ENCODE measurements around the gene RNF144B.

The RNF144B gene

GRCh38 chr6:18468503-18468843 is 81.3 kb downstream of the RNF144B start:
- H3F3A ChIP-seq (ENCODE audit: control insufficient read depth, insufficient read depth) = peaks cover 76% of the 10 kb centered on the region
- no peaks in the 10 kb centered on the region for H3K9me3 ChIP-seq (ENCODE audit: control insufficient read depth, insufficient read depth, low read length)
- no peaks in the 10 kb centered on the region for H3K27me3 ChIP-seq (ENCODE audit: control insufficient read depth, low read length)
- no peaks in the 10 kb centered on the region for H3K9me2 ChIP-seq (replicated peaks; ENCODE audit: control insufficient read depth, low read length)
- H4K20me1 ChIP-seq (ENCODE audit: control insufficient read depth, insufficient read depth, low read depth, low read length) = peaks cover 13% of the 10 kb centered on the region; the same call in 1 of the 2 replicates
- H3K36me3 ChIP-seq (ENCODE audit: control insufficient read depth, low read length) = peaks cover 54% of the 10 kb centered on the region
- peaks cover 6% of the 10 kb centered on the region; the same call in 1 of the 2 replicates for H3K4me1 ChIP-seq (ENCODE audit: control insufficient read depth, low read length)
- H3K79me2 ChIP-seq (ENCODE audit: control insufficient read depth, low read length) = peaks cover 4% of the 10 kb centered on the region; the same call in 1 of the 2 replicates
- TF ChIP-seq CTCF (IDR thresholded peaks at IDR 0.05; ENCODE audit: low read depth, low read length, poor library complexity, severe bottlenecking) (no peak), EZH2phosphoT487 (IDR thresholded peaks at IDR 0.05; ENCODE audit: borderline replicate concordance, low read length) (no peak)
- no peak overlapping the region for H3K27ac ChIP-seq (ENCODE audit: low read depth, low read length)
- no peak overlapping the region for H3K4me2 ChIP-seq (ENCODE audit: low read length)
- no peak overlapping the region for H3K4me3 ChIP-seq (ENCODE audit: low read length)

DNA sequence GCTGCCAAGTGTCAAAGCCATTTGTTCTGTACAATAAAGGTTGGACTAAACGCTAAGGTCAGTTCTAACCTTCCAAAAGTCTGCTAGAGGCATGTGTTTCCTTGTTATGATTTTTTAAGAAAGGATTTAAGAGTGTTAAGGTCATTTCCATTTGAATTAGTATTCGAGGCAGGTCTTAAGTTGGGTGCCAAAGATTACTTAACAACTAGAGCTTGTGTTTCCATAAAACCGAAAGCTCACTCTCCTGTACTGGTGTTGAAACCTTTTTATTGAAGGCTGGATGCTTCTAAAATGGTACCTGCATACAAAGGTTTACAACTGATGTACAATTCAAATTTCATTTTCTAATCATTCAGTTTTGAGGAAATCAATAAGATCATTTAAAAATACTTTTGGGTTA is 82.4 kb downstream of the RNF144B start:
- H3K4me3 ChIP-seq (ENCODE audit: low read length) = no peak overlapping the region
- no peaks in the 10 kb centered on the region for H3K9me2 ChIP-seq (replicated peaks; ENCODE audit: control insufficient read depth, low read length)
- H3K36me3 ChIP-seq (ENCODE audit: control insufficient read depth, low read length) = peaks cover 43% of the 10 kb centered on the region
- peaks cover 71% of the 10 kb centered on the region for H3F3A ChIP-seq (ENCODE audit: control insufficient read depth, insufficient read depth)
- peaks cover 13% of the 10 kb centered on the region; the same call in 1 of the 2 replicates for H4K20me1 ChIP-seq (ENCODE audit: control insufficient read depth, insufficient read depth, low read depth, low read length)
- H3K4me2 ChIP-seq (ENCODE audit: low read length) = no peak overlapping the region
- H3K4me1 ChIP-seq (ENCODE audit: control insufficient read depth, low read length) = peaks cover 7% of the 10 kb centered on the region; the same call in 1 of the 2 replicates
- H3K9me3 ChIP-seq (ENCODE audit: control insufficient read depth, insufficient read depth, low read length) = no peaks in the 10 kb centered on the region
- no peaks in the 10 kb centered on the region for H3K27me3 ChIP-seq (ENCODE audit: control insufficient read depth, low read length)
- no peak overlapping the region for H3K27ac ChIP-seq (ENCODE audit: low read depth, low read length)
- TF ChIP-seq EZH2phosphoT487 (IDR thresholded peaks at IDR 0.05; ENCODE audit: borderline replicate concordance, low read length) (no peak), CTCF (IDR thresholded peaks at IDR 0.05; ENCODE audit: low read depth, low read length, poor library complexity, severe bottlenecking) (no peak)
- peaks cover 4% of the 10 kb centered on the region; the same call in 1 of the 2 replicates for H3K79me2 ChIP-seq (ENCODE audit: control insufficient read depth, low read length)

DNA sequence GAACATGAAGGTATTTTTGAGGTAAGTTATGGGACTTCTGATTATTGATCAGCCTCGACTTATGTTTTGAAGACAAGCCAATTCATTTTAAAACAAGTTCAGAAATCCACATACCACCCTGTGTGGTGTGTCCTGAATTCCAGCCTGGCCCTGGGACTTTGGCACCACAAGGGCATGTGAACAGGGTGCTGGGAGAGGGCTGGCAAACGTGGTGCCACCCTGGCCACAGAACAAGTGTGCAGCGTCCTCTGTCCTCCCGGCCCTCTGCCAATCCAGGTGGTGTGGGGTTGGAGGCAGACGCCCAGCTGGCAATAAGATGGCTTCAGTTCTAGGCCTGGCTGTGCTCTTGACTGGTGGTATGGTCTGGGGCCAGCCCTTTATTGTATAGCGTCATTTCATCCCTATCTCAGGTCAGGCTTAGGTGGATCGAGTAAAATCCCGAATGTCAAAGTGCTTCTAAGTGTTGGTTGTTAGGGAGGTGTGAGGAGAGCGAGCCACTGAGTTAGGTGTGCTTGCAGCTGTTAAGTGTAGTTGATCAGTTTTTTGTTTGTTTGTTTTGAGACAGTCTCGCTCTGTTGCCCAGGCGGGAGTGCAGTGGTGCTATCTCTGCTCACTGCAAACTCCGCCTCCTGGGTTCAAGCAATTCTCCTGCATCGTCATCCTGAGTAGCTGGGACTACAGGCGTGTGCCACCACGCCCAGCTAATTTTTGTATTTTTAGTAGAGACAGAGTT is 84.2 kb downstream of the RNF144B start:
- TF ChIP-seq CTCF (IDR thresholded peaks at IDR 0.05; ENCODE audit: low read depth, low read length, poor library complexity, severe bottlenecking) (no peak), EZH2phosphoT487 (IDR thresholded peaks at IDR 0.05; ENCODE audit: borderline replicate concordance, low read length) (no peak)
- H3K4me3 ChIP-seq (ENCODE audit: low read length) = no peak overlapping the region
- H3K27me3 ChIP-seq (ENCODE audit: control insufficient read depth, low read length) = no peaks in the 10 kb centered on the region
- peaks cover 12% of the 10 kb centered on the region for H3K4me1 ChIP-seq (ENCODE audit: control insufficient read depth, low read length)
- H3K9me3 ChIP-seq (ENCODE audit: control insufficient read depth, insufficient read depth, low read length) = no peaks in the 10 kb centered on the region
- peaks cover 25% of the 10 kb centered on the region for H3K36me3 ChIP-seq (ENCODE audit: control insufficient read depth, low read length)
- H3K79me2 ChIP-seq (ENCODE audit: control insufficient read depth, low read length) = no peaks in the 10 kb centered on the region
- no peaks in the 10 kb centered on the region for H3K9me2 ChIP-seq (replicated peaks; ENCODE audit: control insufficient read depth, low read length)
- no peak overlapping the region for H3K4me2 ChIP-seq (ENCODE audit: low read length)
- H3F3A ChIP-seq (ENCODE audit: control insufficient read depth, insufficient read depth) = peaks cover 60% of the 10 kb centered on the region
- H4K20me1 ChIP-seq (ENCODE audit: control insufficient read depth, insufficient read depth, low read depth, low read length) = peaks cover 3% of the 10 kb centered on the region; the same call in 1 of the 2 replicates
- H3K27ac ChIP-seq (ENCODE audit: low read depth, low read length) = no peak overlapping the region
